GM12878 (cell line): ENCODE measurements around the gene AQP2.

Experiments used
- CTCF ChIP-seq, 3 experiments: IDR thresholded peaks in 2 of 3; conservative IDR thresholded peaks in 1 of 3; 2 replicates each; pipeline ENCODE4 v1.5.1; 2011; ENCODE audit warnings: low read depth in 3 of 3, low read length in 3 of 3, mild to moderate bottlenecking in 3 of 3, control low read depth in 2 of 3, moderate library complexity in 2 of 3, inconsistent platforms in 1 of 3, mixed read lengths in 1 of 3; ENCODE audit not compliant: control insufficient read depth in 2 of 3, insufficient read depth in 1 of 3; ENCODE audit errors: extremely low read depth in 1 of 3
- RCOR1 ChIP-seq: conservative IDR thresholded peaks from 2 replicates; pipeline ENCODE4 v1.6.1; 2012; ENCODE audit warnings: low read depth, low read length, improper control_type of control experiment
- SIN3A ChIP-seq: IDR thresholded peaks from 2 replicates; pipeline ENCODE4 v1.6.1; 2012; ENCODE audit warnings: low read depth, low read length, improper control_type of control experiment
- ZNF384 ChIP-seq: IDR thresholded peaks from 2 replicates; pipeline ENCODE4 v1.6.1; 2012; ENCODE audit warnings: low read depth, mild to moderate bottlenecking, low read length, improper control_type of control experiment, borderline replicate concordance
- TF ChIP-seq, protein P1 (sequence below): fragments of 450-650 bp; IDR thresholded peaks from 2 replicates; pipeline ENCODE4 v1.6.1; 2016; ENCODE audit warnings: mild to moderate bottlenecking, moderate library complexity, borderline replicate concordance

- TF ChIP-seq, protein P1, sequence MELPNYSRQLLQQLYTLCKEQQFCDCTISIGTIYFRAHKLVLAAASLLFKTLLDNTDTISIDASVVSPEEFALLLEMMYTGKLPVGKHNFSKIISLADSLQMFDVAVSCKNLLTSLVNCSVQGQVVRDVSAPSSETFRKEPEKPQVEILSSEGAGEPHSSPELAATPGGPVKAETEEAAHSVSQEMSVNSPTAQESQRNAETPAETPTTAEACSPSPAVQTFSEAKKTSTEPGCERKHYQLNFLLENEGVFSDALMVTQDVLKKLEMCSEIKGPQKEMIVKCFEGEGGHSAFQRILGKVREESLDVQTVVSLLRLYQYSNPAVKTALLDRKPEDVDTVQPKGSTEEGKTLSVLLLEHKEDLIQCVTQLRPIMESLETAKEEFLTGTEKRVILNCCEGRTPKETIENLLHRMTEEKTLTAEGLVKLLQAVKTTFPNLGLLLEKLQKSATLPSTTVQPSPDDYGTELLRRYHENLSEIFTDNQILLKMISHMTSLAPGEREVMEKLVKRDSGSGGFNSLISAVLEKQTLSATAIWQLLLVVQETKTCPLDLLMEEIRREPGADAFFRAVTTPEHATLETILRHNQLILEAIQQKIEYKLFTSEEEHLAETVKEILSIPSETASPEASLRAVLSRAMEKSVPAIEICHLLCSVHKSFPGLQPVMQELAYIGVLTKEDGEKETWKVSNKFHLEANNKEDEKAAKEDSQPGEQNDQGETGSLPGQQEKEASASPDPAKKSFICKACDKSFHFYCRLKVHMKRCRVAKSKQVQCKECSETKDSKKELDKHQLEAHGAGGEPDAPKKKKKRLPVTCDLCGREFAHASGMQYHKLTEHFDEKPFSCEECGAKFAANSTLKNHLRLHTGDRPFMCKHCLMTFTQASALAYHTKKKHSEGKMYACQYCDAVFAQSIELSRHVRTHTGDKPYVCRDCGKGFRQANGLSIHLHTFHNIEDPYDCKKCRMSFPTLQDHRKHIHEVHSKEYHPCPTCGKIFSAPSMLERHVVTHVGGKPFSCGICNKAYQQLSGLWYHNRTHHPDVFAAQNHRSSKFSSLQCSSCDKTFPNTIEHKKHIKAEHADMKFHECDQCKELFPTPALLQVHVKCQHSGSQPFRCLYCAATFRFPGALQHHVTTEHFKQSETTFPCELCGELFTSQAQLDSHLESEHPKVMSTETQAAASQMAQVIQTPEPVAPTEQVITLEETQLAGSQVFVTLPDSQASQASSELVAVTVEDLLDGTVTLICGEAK, result no peak
- TF ChIP-seq SIN3A (no peak), ZNF384 (no peak), CTCF (IDR thresholded peaks at IDR 0.05 in 2 of 3, conservative IDR thresholded peaks at IDR 0.05 in 1 of 3; ENCODE audit: control insufficient read depth in 2 of 3, extremely low read depth in 1 of 3, insufficient read depth in 1 of 3, low read depth in 3 of 3, low read length in 3 of 3) (no peak), RCOR1 (no peak)
Observed at GRCh38 chr12:49976557-49976956, 26.0 kb downstream of the AQP2 start.
